LNCAP (cell line): ENCODE results near the gene FMN2.
A peak's percentile ranks its signal among the peaks of the same experiment; 100 is the strongest.

ENCODE experiments used
- TF ChIP-seq, protein P1 (sequence below): fragments of 450-650 bp; IDR thresholded peaks from 2 replicates; pipeline ENCODE4 v1.5.1; 2017; ENCODE audit warnings: mild to moderate bottlenecking

Gene FMN2

DNA sequence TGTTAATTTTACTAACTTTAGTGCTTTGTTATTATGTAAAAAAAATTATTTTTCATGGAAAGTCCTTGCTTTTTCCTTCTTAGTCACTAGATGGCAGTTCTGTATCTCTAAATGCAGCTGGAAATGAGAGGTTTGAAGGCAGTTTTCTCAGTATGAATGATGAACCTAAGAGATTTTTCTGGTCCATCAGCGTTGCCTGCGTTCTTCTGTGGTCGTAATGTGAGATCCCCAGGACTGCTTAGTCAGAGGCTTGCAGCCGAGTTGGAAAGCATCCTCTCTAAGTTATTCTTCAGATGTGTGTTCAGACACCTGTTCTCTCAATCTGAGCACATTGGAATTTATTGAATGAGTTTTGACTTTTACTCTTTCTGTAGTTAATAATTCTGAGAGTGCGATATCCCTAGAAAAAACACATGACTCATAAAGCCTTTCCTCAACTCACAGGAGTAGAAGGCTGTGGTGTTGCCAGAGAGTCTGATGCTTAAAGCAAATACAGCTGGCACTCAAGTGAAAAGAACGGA, 99.3 kb downstream of the FMN2 start:
- TF ChIP-seq, protein P1, sequence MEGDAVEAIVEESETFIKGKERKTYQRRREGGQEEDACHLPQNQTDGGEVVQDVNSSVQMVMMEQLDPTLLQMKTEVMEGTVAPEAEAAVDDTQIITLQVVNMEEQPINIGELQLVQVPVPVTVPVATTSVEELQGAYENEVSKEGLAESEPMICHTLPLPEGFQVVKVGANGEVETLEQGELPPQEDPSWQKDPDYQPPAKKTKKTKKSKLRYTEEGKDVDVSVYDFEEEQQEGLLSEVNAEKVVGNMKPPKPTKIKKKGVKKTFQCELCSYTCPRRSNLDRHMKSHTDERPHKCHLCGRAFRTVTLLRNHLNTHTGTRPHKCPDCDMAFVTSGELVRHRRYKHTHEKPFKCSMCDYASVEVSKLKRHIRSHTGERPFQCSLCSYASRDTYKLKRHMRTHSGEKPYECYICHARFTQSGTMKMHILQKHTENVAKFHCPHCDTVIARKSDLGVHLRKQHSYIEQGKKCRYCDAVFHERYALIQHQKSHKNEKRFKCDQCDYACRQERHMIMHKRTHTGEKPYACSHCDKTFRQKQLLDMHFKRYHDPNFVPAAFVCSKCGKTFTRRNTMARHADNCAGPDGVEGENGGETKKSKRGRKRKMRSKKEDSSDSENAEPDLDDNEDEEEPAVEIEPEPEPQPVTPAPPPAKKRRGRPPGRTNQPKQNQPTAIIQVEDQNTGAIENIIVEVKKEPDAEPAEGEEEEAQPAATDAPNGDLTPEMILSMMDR, result peak; percentile 35; the same call in 1 of the 2 replicates

DNA sequence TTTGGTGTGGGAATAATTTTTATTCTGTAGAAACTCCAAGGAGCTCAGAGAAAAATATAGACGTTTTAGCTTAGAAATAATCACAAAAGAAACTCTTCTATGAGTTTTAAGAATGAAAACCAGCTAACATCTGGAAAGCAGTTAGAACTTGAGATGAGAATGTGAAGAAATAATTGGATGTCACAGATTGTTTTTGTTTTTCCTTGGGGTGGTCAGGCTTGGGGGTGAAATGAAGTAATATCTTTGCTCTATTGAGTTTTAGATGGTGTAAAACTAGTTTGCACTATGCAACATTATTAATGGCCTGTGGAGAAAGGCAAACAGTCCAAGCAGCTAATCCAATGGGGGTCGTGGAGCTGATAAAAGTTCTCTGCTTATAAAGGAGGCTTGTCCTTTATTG, 101.2 kb downstream of the FMN2 start:
- TF ChIP-seq, protein P1, result no peak

DNA sequence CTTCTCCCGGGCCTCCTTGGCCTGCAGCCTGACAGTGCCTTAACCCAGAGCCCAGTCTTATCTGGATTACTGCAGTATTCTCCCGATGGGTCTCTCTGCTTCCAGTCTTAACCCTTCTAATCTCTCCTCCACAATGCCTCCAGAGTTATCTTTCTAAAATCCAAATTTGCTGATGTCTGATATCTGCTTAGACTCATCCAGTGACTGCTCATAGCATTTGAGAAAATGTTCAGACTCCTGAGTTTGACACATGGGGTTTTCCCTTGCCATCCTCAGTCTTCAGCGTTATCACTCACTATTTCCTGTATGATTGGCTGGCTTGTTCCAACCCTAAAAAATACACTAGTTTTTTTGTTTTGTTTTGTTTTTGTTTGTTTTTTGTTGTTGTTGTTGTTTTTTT, 102.0 kb downstream of the FMN2 start:
- TF ChIP-seq, protein P1, result no peak

DNA sequence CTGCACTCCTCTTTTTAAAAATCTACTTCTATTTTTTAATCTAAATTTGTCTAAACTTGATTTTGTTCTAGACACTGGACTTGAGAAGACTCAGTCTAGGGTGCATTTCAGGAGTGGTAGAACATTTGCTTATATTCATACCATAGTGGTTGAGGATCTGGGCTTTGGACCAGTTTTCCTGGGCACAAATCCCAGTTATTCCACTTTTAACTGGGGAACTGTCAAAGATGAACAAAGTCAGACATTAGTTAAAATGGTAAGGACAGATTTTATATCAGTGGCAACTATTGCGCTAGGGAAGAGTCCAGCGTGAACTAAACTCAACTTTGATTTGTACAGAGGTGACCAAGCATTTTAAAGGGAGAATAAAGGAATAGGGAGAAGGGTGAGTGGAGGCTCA, 102.4 kb downstream of the FMN2 start:
- TF ChIP-seq, protein P1, result no peak

DNA sequence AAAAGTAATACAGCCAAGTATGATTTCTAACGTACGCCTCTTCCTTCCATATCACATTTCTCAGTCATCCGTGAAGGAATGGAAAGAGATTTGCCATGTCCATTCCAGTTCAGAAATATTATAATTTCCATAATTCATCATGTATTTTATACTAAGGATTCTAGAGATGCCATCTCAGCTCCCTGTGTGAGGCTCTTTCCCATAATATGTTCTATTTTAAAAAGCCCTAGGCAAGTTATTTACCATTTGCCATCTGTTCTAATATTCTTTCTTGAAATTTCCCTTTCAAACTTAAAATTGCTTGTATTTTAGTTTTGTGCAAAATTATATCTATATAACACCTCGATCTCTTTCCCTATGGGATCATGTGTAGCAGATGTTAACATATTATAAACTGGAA, 106.7 kb downstream of the FMN2 start:
- TF ChIP-seq, protein P1, result no peak

DNA sequence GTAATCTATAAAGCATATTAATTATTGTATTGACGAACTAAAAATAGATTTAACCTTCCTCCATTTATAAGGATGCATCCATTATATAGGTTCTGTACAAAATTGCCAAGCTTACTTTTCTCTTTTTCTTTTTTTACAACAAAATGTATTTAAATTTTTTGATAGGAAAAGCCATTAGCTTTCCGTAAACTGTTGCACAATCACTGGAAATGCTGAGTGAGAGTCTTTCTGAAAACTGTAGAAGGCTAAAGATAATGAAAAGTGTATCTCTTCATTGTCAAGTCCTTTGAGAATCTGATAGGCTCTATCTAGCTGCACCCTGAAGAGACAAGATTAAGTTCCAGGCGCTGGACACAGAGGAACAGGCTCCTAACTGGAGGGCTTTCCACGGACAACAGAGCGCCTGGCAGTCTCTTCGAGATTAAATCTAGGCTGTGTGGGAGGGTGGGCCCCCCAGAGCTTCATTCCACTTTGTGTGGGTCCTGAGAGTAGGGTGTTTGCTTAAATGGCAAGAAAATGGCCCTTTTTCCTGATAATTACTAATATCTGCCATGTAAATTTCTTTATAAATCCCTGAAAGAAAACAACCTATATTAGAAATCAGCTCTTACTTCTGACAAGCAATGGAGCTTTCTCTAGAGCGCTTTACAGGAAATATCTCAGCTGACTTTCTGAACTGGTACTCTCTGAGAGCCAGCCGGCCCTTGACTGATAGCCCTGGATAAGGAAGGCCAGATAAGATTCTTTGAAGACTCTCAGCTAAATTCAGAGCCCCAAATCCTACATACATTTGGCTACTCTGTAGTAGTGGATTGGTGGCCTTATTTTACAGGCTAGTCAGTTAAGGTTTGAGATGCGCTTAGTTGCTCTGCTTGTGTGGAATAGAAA, 108.3 kb downstream of the FMN2 start:
- TF ChIP-seq, protein P1, result no peak

DNA sequence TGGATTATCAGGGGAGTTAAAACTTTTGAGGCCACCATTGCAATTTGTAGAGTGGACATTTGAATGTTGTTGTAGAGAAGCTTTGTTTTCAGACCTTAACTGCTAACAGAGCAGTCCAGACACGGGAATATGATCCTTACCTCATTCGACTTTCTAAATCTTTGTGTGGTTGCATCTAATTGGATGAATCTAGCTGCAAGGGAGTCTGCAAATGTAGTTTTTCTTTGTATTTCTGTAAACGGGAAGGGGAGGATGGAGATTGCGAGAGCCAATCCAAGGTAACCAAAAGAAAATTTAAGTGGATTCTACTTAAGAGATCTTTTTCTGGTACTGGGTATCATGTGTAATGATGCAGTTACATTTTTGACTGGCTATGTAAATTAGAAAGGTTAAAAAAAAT, 110.2 kb downstream of the FMN2 start:
- TF ChIP-seq, protein P1, result no peak
